Measurements from ENCODE around the gene GPATCH8.
"Not testable (repeated sequence)": the region's sequence is repeated elsewhere in the genome, so short reads cannot be mapped to it uniquely, and the experiment has no call there.

GRCh38 chr17:44368391-44369243 is 134.6 kb downstream of the GPATCH8 start:
- TF ChIP-seq CTCF (conservative IDR thresholded peaks at IDR 0.05 in 1 of 2, IDR thresholded peaks at IDR 0.05 in 1 of 2; ENCODE audit: low read depth in 1 of 2, low read length in 2 of 2); EZH2 (IDR thresholded peaks at IDR 0.05; ENCODE audit: low read length, missing control alignments): not testable (repeated sequence)

All from fibroblast of lung (primary cell).